Measurements from ENCODE around the gene MEG3.
"Not testable (repeated sequence)": the region's sequence is repeated elsewhere in the genome, so short reads cannot be mapped to it uniquely, and the experiment has no call there.

Gene MEG3

GRCh38 chr14:100816286-100816949 lies 9.5 kb upstream of the MEG3 start:
- no peak for DNase-seq

GRCh38 chr14:100816950-100817901 lies 8.7 kb upstream of the MEG3 start:
- DNase-seq = peak; percentile 1

- no peak for DNase-seq
Measured at GRCh38 chr14:100818221-100818699, 7.7 kb upstream of the MEG3 start.

GRCh38 chr14:100818923-100819322 lies 7.0 kb upstream of the MEG3 start:
- DNase-seq = not testable (repeated sequence)

GRCh38 chr14:100819453-100819828 lies 6.5 kb upstream of the MEG3 start:
- DNase-seq = no peak

- no peak for DNase-seq
Measured at GRCh38 chr14:100819829-100820475, 6.0 kb upstream of the MEG3 start.

GRCh38 chr14:100820957-100821356 lies 5.0 kb upstream of the MEG3 start:
- no peak for DNase-seq

- no peak for DNase-seq
Measured at GRCh38 chr14:100822013-100822412, 3.9 kb upstream of the MEG3 start.

GRCh38 chr14:100822532-100823296 lies 3.2 kb upstream of the MEG3 start:
- DNase-seq = no peak

- no peak for DNase-seq
Measured at GRCh38 chr14:100823413-100824080, 2.4 kb upstream of the MEG3 start.

GRCh38 chr14:100824091-100824551 lies 1.8 kb upstream of the MEG3 start:
- peak; percentile 72 for DNase-seq

GRCh38 chr14:100824901-100825712 lies 811 bp upstream of the MEG3 start:
- peak; percentile 45 for DNase-seq

GRCh38 chr14:100826391-100827100 lies 628 bp downstream of the MEG3 start:
- peak; percentile 48 for DNase-seq

GRCh38 chr14:100827101-100828021 lies 1.4 kb downstream of the MEG3 start:
- DNase-seq = peak; percentile 68

GRCh38 chr14:100828031-100828769 lies 2.3 kb downstream of the MEG3 start:
- peak; percentile 66 for DNase-seq

- DNase-seq = peak; percentile 71
Measured at GRCh38 chr14:100830681-100831080, 4.8 kb downstream of the MEG3 start.

GRCh38 chr14:100832311-100832960 lies 6.5 kb downstream of the MEG3 start:
- peak; percentile 82 for DNase-seq
